ENCODE data around the gene STK32C.

STK32C gene

DNA sequence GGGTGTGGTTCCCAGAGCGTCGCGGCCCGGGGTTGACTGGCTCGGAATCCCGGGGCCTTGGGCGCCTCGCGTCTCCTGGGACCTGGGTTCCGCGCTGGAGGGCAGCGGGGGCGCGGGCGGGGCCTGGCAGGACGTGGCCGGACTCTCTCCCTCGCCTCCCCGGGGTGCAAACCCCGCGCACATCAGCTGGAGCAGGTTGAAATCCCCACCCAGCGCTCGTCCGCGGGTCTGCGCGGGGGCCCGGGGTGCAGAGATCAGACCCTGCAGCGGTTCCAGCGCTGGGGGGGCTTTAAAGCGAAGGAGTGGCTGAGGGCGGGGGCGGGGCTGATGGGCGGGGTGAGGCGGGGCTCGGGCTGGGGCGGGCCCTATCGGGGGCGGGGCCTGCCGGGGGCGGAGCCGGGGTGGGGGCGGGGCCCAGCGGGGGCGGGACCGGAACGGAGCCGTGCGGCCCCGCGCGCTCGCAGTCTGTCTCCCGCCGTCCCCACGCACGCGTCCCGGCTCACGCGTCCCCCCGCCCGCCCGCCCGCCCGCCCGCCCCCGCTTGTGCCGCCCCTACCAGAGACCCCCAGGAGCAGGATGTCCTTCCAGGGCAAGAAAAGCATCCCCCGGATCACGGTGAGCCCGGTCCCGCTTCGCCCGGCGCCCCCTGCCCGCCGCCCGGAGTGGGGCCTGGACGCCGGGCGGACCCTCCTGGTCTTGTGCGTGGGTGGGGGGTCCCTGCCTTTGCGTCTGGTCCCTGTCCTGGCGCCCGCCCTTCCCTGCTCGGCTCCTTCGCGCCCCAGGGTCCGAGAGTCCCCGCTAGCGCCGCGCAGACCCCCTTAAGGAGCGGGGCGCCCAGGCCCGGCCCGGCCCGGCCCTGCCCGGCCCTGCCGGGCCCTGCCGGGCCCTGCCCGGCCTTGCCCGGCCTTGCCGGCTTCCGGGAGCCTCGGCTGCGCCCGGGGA is 121.0 kb downstream of the STK32C start, which contains the start of gene DPYSL4:
Gene DPYSL4, plus strand, starts transcription at position 461 of the 942 bp plus-strand sequence. Its CDS starts 116 bp downstream, at position 577.
- TF ChIP-seq CTCF (IDR thresholded peaks at IDR 0.05; ENCODE audit: borderline replicate concordance, control extremely low read depth, extremely low read depth, insufficient read depth, missing control alignments): no peak
- DNase-seq (ENCODE audit: low spot score): peak; percentile 88
- in situ Hi-C loops (cut with MboI; ENCODE audit: low sequenced_read_pairs, unreplicated experiment): no loop called here

GRCh38 chr10:132185601-132186487 is 121.9 kb downstream of the STK32C start:
- TF ChIP-seq CTCF (IDR thresholded peaks at IDR 0.05; ENCODE audit: borderline replicate concordance, control extremely low read depth, extremely low read depth, insufficient read depth, missing control alignments): no peak
- DNase-seq (ENCODE audit: low spot score): no peak
- in situ Hi-C loops (cut with MboI; ENCODE audit: low sequenced_read_pairs, unreplicated experiment): no loop called here

DNA sequence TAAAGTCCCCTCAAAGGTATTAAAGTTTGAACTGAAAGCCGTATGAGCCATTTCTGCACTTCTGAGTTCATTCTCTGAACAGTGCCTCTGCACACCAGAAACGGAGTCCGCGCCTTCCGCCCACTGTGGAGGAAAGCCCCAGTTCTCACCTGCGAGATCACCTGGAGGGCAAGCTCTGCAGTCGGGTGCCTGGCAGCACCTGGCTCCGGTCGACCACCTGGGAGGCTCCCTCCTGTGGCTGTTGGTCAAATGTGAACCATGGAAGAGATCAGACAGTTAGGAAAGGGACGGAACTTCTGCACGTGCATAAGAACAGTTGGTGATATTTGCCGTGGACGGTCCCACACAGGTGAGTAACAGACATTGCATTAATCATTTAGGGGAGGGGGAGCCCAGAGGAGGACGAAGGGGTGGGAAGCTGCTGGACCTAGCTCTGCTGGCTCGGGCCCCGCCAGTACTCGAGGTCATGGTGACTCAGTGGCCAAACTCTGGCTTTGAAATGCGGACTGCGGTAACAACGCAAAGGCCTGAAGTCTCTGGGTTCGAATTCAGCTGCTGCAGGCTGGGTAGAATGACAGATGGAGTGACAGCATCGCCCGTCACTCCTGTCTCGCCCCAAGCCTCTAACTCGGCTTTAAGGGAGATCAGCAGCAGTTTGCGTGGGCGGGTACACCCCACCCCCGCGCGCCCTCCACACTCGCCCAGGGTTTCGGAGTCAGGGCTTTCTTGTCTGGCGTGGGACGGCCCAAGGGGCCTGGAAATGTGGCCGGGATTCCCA is 122.7 kb downstream of the STK32C start:
- TF ChIP-seq CTCF (IDR thresholded peaks at IDR 0.05; ENCODE audit: borderline replicate concordance, control extremely low read depth, extremely low read depth, insufficient read depth, missing control alignments): no peak
- in situ Hi-C loops (cut with MboI; ENCODE audit: low sequenced_read_pairs, unreplicated experiment): no loop called here
- no peak for DNase-seq (ENCODE audit: low spot score)

DNA sequence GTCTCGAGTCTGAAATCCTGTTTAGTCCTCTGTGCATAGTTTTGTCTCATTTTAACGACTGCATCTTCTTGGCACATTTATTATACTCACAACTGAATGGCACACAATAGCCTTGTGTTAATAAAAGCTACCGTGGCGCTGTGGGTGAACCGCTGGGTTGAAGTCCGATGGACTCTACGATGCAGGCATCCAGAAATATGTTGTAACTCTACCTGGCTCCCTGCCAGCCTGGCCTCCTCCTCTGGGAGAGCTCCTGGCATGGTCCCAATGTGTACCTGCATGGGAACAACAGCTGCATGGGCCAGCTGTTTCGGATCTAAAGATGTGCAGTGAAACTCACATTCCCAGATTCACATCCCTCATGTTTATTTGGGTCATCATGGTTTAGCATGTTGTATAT is 124.7 kb downstream of the STK32C start:
- DNase-seq (ENCODE audit: low spot score): no peak
- in situ Hi-C loops (cut with MboI; ENCODE audit: low sequenced_read_pairs, unreplicated experiment): no loop called here
- TF ChIP-seq CTCF (IDR thresholded peaks at IDR 0.05; ENCODE audit: borderline replicate concordance, control extremely low read depth, extremely low read depth, insufficient read depth, missing control alignments): no peak

DNA sequence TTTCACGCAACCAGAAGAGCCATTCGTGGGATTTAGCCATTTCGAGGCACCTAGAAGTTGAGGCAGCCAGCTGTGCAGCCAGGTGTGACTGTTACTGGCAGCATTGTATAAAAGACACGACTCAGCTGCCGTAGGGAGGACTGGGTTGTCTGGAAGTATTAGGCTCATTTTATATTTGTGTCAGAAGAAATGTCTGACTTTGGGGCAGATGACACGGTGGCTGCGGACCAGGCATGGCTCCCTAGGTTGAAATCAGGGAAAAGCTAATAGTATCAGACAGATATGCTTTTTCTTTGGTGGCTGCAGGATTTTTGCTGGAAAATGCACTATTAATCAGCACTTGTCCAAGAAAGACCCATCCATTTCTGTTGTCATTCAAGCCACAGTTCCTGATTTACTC is 125.2 kb downstream of the STK32C start:
- DNase-seq (ENCODE audit: low spot score): no peak
- in situ Hi-C loops (cut with MboI; ENCODE audit: low sequenced_read_pairs, unreplicated experiment): no loop called here
- TF ChIP-seq CTCF (IDR thresholded peaks at IDR 0.05; ENCODE audit: borderline replicate concordance, control extremely low read depth, extremely low read depth, insufficient read depth, missing control alignments): no peak

Data from GM13976 (cell line).